GM19438 (cell line): Measurements from ENCODE around the gene TTC27.

Experiments used
- ATAC-seq: cut with Tn5 transposase; IDR thresholded peaks from one replicate; pipeline ENCODE4 v1.9.1; 2021; ENCODE audit warnings: low read depth; ENCODE audit not compliant: unreplicated experiment

TTC27 gene

GRCh38 chr2:32802877-32803276 is 175.0 kb downstream of the TTC27 start:
- no peak for ATAC-seq

- ATAC-seq, result no peak
These were observed 176.4 kb downstream of the TTC27 start for GRCh38 chr2:32804205-32804604.

GRCh38 chr2:32805104-32806095 is 177.6 kb downstream of the TTC27 start:
- no peak for ATAC-seq

- no peak for ATAC-seq
These were observed 179.0 kb downstream of the TTC27 start for GRCh38 chr2:32806857-32807256.

- ATAC-seq, result no peak
These were observed 179.8 kb downstream of the TTC27 start for GRCh38 chr2:32807662-32808061.

- ATAC-seq, result no peak
These were observed 183.2 kb downstream of the TTC27 start for GRCh38 chr2:32810909-32811495.

GRCh38 chr2:32811696-32812095 is 183.8 kb downstream of the TTC27 start:
- no peak for ATAC-seq

GRCh38 chr2:32812316-32812715 is 184.5 kb downstream of the TTC27 start:
- no peak for ATAC-seq

GRCh38 chr2:32820088-32820487 is 192.2 kb downstream of the TTC27 start:
- ATAC-seq, result no peak

GRCh38 chr2:32820701-32821100 is 192.9 kb downstream of the TTC27 start:
- ATAC-seq, result no peak

GRCh38 chr2:32824070-32824809 is 196.4 kb downstream of the TTC27 start:
- no peak for ATAC-seq

- ATAC-seq, result no peak
These were observed 197.5 kb downstream of the TTC27 start for GRCh38 chr2:32825291-32825712.

GRCh38 chr2:32830196-32830595 is 202.3 kb downstream of the TTC27 start:
- no peak for ATAC-seq

- ATAC-seq, result no peak
These were observed 205.0 kb downstream of the TTC27 start for GRCh38 chr2:32832821-32833220.

- ATAC-seq, result no peak
These were observed 205.9 kb downstream of the TTC27 start for GRCh38 chr2:32833709-32834108.

- ATAC-seq, result no peak
These were observed 207.3 kb downstream of the TTC27 start for GRCh38 chr2:32835148-32835547.

- no peak for ATAC-seq
These were observed 209.1 kb downstream of the TTC27 start for GRCh38 chr2:32836933-32837332.

GRCh38 chr2:32838418-32838817 is 210.6 kb downstream of the TTC27 start:
- peak; percentile 64 for ATAC-seq

- no peak for ATAC-seq
These were observed 211.1 kb downstream of the TTC27 start for GRCh38 chr2:32838949-32839348.

GRCh38 chr2:32841931-32842898 is 214.4 kb downstream of the TTC27 start:
- ATAC-seq, result no peak
